PC-9 (cell line): ENCODE measurements around the gene GABRR2. TPM values are rescaled to one million over a fixed set of nuclear protein-coding genes. Genes with fewer than 3 reads are reported as not detected.

ENCODE experiments used
- BruUV-seq: library from RNA; stranded (reverse); fragments of 400-500 nt; replicated peaks from 2 replicates; lab custom pipeline; 2021; lab: Mats Ljungman, UMichigan
- CTCF ChIA-PET: fragments of 300-600 bp; sonication (Branson Sonifier 250); formaldehyde crosslinking; loops from one replicate; lab custom pipeline; 2022; ENCODE audit warnings: antibody characterized with exemption; lab: Charles Lee
- POLR2A ChIA-PET: fragments of 300-600 bp; sonication (Branson Sonifier 250); formaldehyde crosslinking; loops from one replicate; lab custom pipeline; 2022; ENCODE audit warnings: antibody characterized with exemption; ENCODE audit not compliant: unreplicated experiment; lab: Charles Lee
- DNase-seq, 2 experiments: peaks; one replicate each; pipeline versions ENCODE4 v3.0.0 to v3.0.0-alpha.2; 2015 to 2022; ENCODE audit warnings: mixed read lengths in 1 of 2
- H2AFZ ChIP-seq: fragments of 200-600 bp; sonication (generic); 2 replicates; pipeline ENCODE4 v1.8.1; 2017; ENCODE audit warnings: antibody characterized with exemption
- H3F3A ChIP-seq: fragments of 200-600 bp; sonication (generic); 2 replicates; pipeline ENCODE4 v1.8.1; 2017; ENCODE audit warnings: antibody characterized with exemption, mild to moderate bottlenecking, low read depth; ENCODE audit not compliant: insufficient read depth
- H3K27ac ChIP-seq: fragments of 200-600 bp; sonication (generic); 2 replicates; pipeline ENCODE4 v1.6.1; 2016; ENCODE audit warnings: mixed run types
- H3K27me3 ChIP-seq: fragments of 200-600 bp; sonication (generic); 2 replicates; pipeline ENCODE4 v1.6.1; 2016; ENCODE audit warnings: low read depth, mixed run types; ENCODE audit not compliant: insufficient read depth
- H3K36me3 ChIP-seq: fragments of 200-600 bp; sonication (generic); 2 replicates; pipeline ENCODE4 v1.6.1; 2016; ENCODE audit warnings: low read depth, mixed run types
- H3K4me1 ChIP-seq: fragments of 200-600 bp; sonication (generic); replicated peaks from 2 replicates; pipeline ENCODE4 v1.6.1; 2016; ENCODE audit warnings: mixed run types; ENCODE audit not compliant: insufficient read depth
- H3K4me2 ChIP-seq: fragments of 200-600 bp; sonication (generic); 2 replicates; pipeline ENCODE4 v1.6.1; 2017; ENCODE audit warnings: mixed run types
- H3K4me3 ChIP-seq: fragments of 200-600 bp; sonication (generic); 2 replicates; pipeline ENCODE4 v1.6.1; 2016; ENCODE audit warnings: mixed run types
- H3K79me2 ChIP-seq: fragments of 200-600 bp; sonication (generic); 2 replicates; pipeline ENCODE4 v1.6.1; 2017; ENCODE audit warnings: low read depth, mixed run types
- H3K9me2 ChIP-seq: fragments of 200-600 bp; sonication (generic); 2 replicates; pipeline ENCODE4 v1.8.1; 2017; ENCODE audit warnings: mild to moderate bottlenecking; ENCODE audit not compliant: insufficient read depth
- H3K9me3 ChIP-seq: fragments of 200-600 bp; sonication (generic); 2 replicates; pipeline ENCODE4 v1.8.1; 2016; ENCODE audit warnings: low read depth; ENCODE audit not compliant: insufficient read depth
- H4K20me1 ChIP-seq: fragments of 200-600 bp; sonication (generic); 2 replicates; pipeline ENCODE4 v1.8.1; 2017; ENCODE audit not compliant: insufficient read depth
- CTCF ChIP-seq: fragments of 200-600 bp; sonication (generic); conservative IDR thresholded peaks from 2 replicates; pipeline ENCODE4 v1.6.1; 2017; ENCODE audit warnings: mixed run types, antibody characterized with exemption, mild to moderate bottlenecking, moderate library complexity
- EZH2 ChIP-seq: fragments of 200-600 bp; sonication (generic); IDR thresholded peaks from 2 replicates; pipeline ENCODE4 v1.8.0; 2017; ENCODE audit warnings: antibody characterized with exemption, low read depth
- intact Hi-C: fragments of 100-400 bp; cut with micrococcal nuclease; formaldehyde crosslinking; loops from one replicate; pipeline ENCODE4 v1.10.0; 2022; ENCODE audit not compliant: unreplicated experiment
- total RNA-seq: library from RNA; stranded (reverse); gene quantifications from 2 replicates; pipeline ENCODE4 v1.2.3, GENCODE V29; 2021

Gene GABRR2
- total RNA-seq, 1 experiment from 2014 or later, result 0.52 TPM

- Histone ChIP-seq H3F3A (no peaks in the 10 kb centered on the region), H3K9me2 (no peaks in the 10 kb centered on the region), H3K27me3 (no peaks in the 10 kb centered on the region), H3K4me1 (no peaks in the 10 kb centered on the region), H3K36me3 (no peaks in the 10 kb centered on the region), H2AFZ (no peak overlapping the region), H3K4me3 (no peak overlapping the region), H4K20me1 (no peaks in the 10 kb centered on the region), H3K27ac (no peak overlapping the region), H3K4me2 (no peak overlapping the region), H3K9me3 (no peaks in the 10 kb centered on the region), H3K79me2 (no peaks in the 10 kb centered on the region)
- intact Hi-C loops, result no loop called here
- TF ChIP-seq CTCF (no peak), EZH2 (no peak)
- CTCF ChIA-PET, result no interaction called here
- BruUV-seq, result no TSS peak
- POLR2A ChIA-PET, result no interaction called here
- DNase-seq, result no peak
Measured at GRCh38 chr6:89360415-89360999, 45.4 kb upstream of the GABRR2 start.

- no peak overlapping the region for H3K4me2 ChIP-seq
- DNase-seq, result no peak
- no peaks in the 10 kb centered on the region for H3K4me1 ChIP-seq
- no peaks in the 10 kb centered on the region for H3K79me2 ChIP-seq
- no peak overlapping the region for H3K27ac ChIP-seq
- H3K4me3 ChIP-seq, result no peak overlapping the region
- H3F3A ChIP-seq, result no peaks in the 10 kb centered on the region
- no peak overlapping the region for H2AFZ ChIP-seq
- no peaks in the 10 kb centered on the region for H3K9me2 ChIP-seq
- BruUV-seq, result no TSS peak
- ChIA-PET CTCF (interaction anchor here (0.6 to 0.7 kb wide), 2 partner anchors 79 to 91 kb away, joined by 3 read pairs; no protein-coding TSS in a partner anchor), POLR2A (no interaction called here)
- intact Hi-C loops, result no loop called here
- no peaks in the 10 kb centered on the region for H3K27me3 ChIP-seq
- H4K20me1 ChIP-seq, result no peaks in the 10 kb centered on the region
- no peak for TF ChIP-seq EZH2
- TF ChIP-seq CTCF, result no peak
- no peaks in the 10 kb centered on the region for H3K9me3 ChIP-seq
- H3K36me3 ChIP-seq, result no peaks in the 10 kb centered on the region
Measured at GRCh38 chr6:89359561-89359960, 44.5 kb upstream of the GABRR2 start.

GRCh38 chr6:89357390-89357789 is 42.3 kb upstream of the GABRR2 start:
- no peaks in the 10 kb centered on the region for H3K36me3 ChIP-seq
- peaks cover 6% of the 10 kb centered on the region; the same call in 1 of the 2 replicates for H3K4me1 ChIP-seq
- no peak overlapping the region for H3K27ac ChIP-seq
- DNase-seq, result no peak
- H3F3A ChIP-seq, result peaks cover 12% of the 10 kb centered on the region; the same call in 1 of the 2 replicates
- no peaks in the 10 kb centered on the region for H3K9me2 ChIP-seq
- no peak overlapping the region for H2AFZ ChIP-seq
- ChIA-PET CTCF (interaction anchor here (0.5 to 0.6 kb wide), 2 partner anchors 151 to 280 kb away, joined by 3 to 5 read pairs; no protein-coding TSS in a partner anchor), POLR2A (interaction anchor here (0.9 kb wide), 1 partner anchor 60 kb away, joined by 27 read pairs; no protein-coding TSS in a partner anchor)
- no peaks in the 10 kb centered on the region for H3K9me3 ChIP-seq
- TF ChIP-seq CTCF, result no peak
- no peak for TF ChIP-seq EZH2
- intact Hi-C loops, result no loop called here
- no peak overlapping the region for H3K4me2 ChIP-seq
- no peaks in the 10 kb centered on the region for H4K20me1 ChIP-seq
- H3K27me3 ChIP-seq, result no peaks in the 10 kb centered on the region
- H3K79me2 ChIP-seq, result no peaks in the 10 kb centered on the region
- BruUV-seq, result no TSS peak
- H3K4me3 ChIP-seq, result no peak overlapping the region
